NCI-H1417 treated with DMSO at 0.1 percent for 48 hours (cell line): ENCODE measurements around the gene MOB4.

Experiments used
- DNase-seq: peaks from one replicate; lab custom pipeline; 2025; lab: John Stamatoyannopoulos, UW

The MOB4 gene

GRCh38 chr2:197591339-197592072, 75.6 kb downstream of the MOB4 start:
- DNase-seq = no peak

GRCh38 chr2:197596766-197597165, 80.9 kb downstream of the MOB4 start:
- DNase-seq = no peak

GRCh38 chr2:197597166-197597565, 81.3 kb downstream of the MOB4 start:
- no peak for DNase-seq

GRCh38 chr2:197598450-197598849, 82.6 kb downstream of the MOB4 start:
- no peak for DNase-seq

- DNase-seq = no peak
Observed at GRCh38 chr2:197599285-197599965, 83.6 kb downstream of the MOB4 start.

- DNase-seq = no peak
Observed at GRCh38 chr2:197600306-197600705, 84.4 kb downstream of the MOB4 start.

GRCh38 chr2:197601726-197602125, 85.9 kb downstream of the MOB4 start:
- no peak for DNase-seq
